ENCODE results near the gene POLR1A.

- TF ChIP-seq CTCF (IDR thresholded peaks at IDR 0.05; ENCODE audit: poor library complexity) (no peak), EZH2 (IDR thresholded peaks at IDR 0.05; ENCODE audit: borderline replicate concordance) (no peak), EZH2phosphoT487 (IDR thresholded peaks at IDR 0.05; ENCODE audit: low read depth, severe bottlenecking, unreplicated experiment) (no peak)
These were observed 36.5 kb downstream of the POLR1A start for GRCh38 chr2:86069091-86069685.
